G401 (cell line): ENCODE results near the gene RGS19. TPM values are rescaled to one million over a fixed set of nuclear protein-coding genes. Genes with fewer than 3 reads are reported as not detected.
A peak's percentile ranks its signal among the peaks of the same experiment; 100 is the strongest.
"Not testable (repeated sequence)": the region's sequence is repeated elsewhere in the genome, so short reads cannot be mapped to it uniquely, and the experiment has no call there.

Experiments
- DNase-seq: peaks from one replicate; pipeline ENCODE4 v3.0.0-alpha.2; 2015; ENCODE audit warnings: low spot score
- in situ Hi-C: cut with HindIII; loops from 2 replicates; pipeline ENCODE4 v1.10.0; 2016; ENCODE audit warnings: low sequenced_read_pairs, mixed read lengths
- total RNA-seq: library from RNA; depleted of rRNA; stranded (reverse); fragments of >200 nt; shearing (Covaris generic); gene quantifications from 2 replicates; pipeline ENCODE4 v1.2.3, GENCODE V29; 2014

RGS19 gene
- total RNA-seq, 1 experiment from 2014 or later, result 32.9 TPM

DNA sequence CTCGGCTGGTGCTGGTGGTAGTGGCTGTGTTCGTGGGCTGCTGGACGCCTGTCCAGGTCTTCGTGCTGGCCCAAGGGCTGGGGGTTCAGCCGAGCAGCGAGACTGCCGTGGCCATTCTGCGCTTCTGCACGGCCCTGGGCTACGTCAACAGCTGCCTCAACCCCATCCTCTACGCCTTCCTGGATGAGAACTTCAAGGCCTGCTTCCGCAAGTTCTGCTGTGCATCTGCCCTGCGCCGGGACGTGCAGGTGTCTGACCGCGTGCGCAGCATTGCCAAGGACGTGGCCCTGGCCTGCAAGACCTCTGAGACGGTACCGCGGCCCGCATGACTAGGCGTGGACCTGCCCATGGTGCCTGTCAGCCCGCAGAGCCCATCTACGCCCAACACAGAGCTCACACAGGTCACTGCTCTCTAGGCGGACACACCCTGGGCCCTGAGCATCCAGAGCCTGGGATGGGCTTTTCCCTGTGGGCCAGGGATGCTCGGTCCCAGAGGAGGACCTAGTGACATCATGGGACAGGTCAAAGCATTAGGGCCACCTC is 19.2 kb upstream of the RGS19 start:
- in situ Hi-C loops, result no loop called here
- DNase-seq, result no peak

DNA sequence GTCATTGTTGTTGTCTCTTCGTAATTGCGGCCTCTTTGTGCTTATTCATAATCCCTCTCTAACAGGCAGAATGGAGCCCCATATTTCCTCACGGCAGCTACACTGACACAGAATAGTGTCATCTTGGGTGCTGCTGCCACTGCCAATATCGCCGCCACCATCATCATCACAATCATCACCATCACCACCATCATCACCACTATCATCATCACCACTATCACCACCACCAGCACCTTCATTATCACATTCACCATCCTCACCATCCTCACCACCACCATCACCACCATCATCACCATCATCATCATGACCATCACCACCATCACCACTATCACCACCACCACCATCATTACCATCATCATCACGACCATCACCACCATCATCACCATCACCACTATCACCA is 17.2 kb upstream of the RGS19 start:
- in situ Hi-C loops, result no loop called here
- DNase-seq, result no peak

DNA sequence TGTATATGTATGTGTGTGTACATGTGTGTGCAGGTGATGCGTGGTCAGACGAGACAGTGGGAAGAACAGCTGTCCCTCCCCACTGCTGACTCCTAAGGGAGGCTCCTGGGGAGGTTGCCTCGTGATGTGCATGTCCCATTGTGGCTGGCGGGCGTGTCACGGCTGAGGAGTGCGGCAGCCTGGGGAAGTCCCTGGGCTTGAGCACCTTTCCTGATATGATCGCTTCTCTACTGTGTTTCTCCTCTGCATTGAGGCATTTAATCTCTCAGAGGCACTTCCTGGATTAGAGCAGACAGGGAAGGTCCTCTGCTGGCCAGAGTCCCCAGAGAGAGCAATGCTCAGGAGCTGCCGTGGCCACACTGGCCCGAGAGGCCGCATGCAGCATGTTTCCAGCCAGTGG is 16.6 kb upstream of the RGS19 start:
- in situ Hi-C loops, result no loop called here
- DNase-seq, result no peak

GRCh38 chr20:64095455-64095854 is 16.1 kb upstream of the RGS19 start:
- DNase-seq, result no peak

DNA sequence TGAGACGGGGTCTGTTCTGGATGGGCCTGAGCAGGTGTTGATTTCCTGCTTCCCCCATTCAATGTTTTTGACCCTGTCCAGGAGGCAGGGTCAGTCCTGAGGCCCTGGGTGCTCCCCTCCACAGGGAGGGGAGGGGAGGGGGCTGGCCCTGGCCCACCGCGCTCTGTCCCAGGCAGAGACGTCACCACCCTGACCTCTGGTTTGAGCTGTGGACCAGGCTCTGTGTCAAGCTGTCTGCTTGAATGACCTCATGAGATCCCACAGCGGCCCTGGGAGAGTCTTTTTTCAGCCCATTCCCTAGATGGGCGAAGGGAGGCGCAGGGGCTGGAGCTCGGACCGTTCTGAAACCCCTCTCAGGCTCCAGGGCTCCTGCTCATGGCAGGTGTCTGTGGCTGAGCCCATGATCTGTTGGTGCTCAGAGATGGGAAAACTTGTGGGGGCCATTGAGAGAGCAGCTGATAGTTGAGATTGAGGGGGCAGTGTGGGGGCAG is 13.7 kb upstream of the RGS19 start:
- in situ Hi-C loops, result no loop called here
- peak; percentile 35 for DNase-seq

More at GRCh38 chr20:64095455-64095854, 16.1 kb upstream of the RGS19 start:
- in situ Hi-C loops, result no loop called here

DNA sequence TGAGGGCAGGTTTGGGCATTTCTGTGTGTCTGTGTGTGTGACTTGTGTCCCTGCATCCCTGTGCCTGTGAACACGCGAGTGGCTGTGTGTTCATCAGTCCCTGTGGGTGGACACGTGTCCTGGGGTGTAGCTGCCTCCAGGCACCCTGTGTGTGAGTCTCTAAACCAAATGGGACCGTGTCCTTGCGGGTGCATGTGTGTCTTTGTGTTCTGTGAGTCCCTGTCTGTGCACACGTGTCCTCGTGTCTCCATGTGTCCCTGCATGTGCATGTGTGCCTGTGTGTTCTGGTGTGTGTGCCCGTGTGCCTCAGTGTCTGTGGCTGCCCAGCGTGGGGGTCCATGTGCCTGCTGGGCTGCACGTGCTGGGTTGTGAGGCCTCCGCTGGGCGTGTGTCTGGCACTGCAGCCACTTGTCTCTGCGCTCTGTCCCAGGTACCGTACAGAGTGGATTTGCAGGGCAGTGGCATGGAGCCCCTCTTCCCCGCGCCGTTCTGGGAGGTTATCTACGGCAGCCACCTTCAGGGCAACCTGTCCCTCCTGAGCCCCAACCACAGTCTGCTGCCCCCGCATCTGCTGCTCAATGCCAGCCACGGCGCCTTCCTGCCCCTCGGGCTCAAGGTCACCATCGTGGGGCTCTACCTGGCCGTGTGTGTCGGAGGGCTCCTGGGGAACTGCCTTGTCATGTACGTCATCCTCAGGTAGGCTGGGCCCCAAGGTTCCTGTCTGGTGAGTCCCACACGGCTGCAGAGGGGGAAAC is 13.1 kb upstream of the RGS19 start:
- in situ Hi-C loops, result no loop called here

DNA sequence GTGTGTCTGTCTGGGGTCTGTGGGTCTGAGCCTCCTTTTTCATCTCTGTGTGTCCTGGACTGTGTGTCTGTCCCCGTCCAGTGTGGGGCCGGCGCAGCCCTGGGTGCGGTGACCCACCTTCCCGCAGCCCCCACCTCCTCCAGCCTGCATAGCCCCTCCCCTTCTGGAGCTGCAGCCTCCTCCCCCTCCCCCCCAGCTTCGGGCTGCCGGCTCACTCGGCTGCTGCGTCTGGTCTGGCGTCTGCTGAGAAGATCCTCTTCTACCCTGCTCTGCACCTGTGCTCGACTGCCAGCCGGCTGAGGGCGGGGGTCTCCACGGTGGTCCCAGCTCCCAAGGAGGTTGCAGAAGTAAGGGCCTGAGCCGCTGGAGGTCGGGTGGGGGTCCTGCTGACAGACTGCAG is 12.5 kb upstream of the RGS19 start:
- DNase-seq, result peak; percentile 70
- in situ Hi-C loops, result no loop called here

More for the DNA sequence above, 13.1 kb upstream of the RGS19 start:
- DNase-seq, result no peak

DNA sequence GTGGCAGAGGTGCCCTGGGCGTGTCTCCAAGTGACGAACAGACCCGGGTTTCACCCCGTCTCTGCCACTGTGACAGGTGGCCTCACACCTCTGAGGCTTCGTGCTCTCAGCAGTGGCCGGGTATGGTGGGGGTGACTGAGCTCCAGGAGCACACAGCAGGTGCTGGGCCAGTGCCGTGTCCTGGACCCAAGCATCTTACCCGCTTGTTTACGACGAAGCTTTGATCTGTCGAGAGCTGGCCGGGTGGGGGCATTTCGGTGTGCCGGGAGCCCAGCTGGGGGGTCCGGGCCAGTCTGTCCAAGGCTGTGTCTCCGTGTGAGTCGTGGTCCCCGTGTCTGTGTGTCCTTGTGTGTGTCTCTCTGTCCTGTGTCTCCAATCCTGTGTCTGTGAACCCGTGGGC is 12.0 kb upstream of the RGS19 start:
- in situ Hi-C loops, result no loop called here
- no peak for DNase-seq

DNA sequence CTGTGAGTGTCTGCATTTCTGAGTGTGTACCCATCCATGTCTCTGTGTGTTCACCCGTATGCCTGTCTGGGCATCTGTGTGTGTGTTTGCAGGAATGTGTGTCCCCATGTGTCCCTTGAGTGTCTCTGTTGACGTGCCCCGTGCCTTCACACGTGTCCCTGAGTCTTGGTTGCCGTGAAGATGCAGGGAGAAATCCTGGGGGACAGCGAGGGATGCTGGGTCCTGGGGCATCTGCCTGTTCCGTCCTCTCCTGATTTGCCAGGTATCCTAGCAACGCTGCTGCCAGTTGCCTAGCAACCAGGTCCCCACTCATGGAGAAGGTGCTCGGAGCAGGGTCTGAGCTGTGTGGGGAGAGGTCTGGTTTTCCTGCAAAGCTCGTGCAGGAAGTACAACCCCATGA is 10.8 kb upstream of the RGS19 start:
- in situ Hi-C loops, result no loop called here
- peak; percentile 96 for DNase-seq

DNA sequence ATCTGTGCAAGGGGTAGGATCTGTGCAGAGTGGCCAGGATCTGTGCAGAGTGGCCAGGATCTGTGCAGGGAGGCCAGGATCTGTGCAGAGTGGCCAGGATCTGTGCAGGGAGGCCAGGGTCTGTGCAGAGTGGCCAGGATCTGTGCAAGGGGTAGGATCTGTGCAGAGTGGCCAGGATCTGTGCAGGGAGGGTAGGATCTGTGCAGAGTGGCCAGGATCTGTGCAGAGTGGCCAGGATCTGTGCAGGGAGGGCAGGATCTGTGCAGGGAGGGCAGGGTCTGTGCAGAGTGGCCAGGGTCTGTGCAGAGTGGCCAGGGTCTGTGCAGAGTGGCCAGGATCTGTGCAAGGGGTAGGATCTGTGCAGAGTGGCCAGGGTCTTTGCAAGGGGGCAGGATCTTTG is 9.3 kb upstream of the RGS19 start:
- in situ Hi-C loops, DNase-seq: not testable (repeated sequence)

DNA sequence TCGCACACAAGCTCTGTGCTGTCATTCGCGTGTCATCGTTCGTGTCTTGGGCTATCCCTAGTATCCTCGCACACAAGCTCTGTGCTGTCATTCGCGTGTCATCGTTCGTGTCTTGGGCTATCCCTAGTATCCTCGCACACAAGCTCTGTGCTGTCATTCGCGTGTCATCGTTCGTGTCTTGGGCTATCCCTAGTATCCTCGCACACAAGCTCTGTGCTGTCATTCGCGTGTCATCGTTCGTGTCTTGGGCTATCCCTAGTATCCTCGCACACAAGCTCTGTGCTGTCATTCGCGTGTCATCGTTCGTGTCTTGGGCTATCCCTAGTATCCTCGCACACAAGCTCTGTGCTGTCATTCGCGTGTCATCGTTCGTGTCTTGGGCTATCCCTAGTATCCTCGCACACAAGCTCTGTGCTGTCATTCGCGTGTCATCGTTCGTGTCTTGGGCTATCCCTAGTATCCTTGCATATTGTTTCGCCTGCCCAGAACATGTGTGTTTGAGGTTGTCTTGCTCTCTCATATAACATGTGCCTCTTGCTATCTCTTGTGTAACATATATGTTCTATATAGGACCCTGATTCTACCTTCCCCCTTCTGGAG is 8.0 kb upstream of the RGS19 start:
- in situ Hi-C loops, DNase-seq: not testable (repeated sequence)

- in situ Hi-C loops, result no loop called here
- no peak for DNase-seq
Measured at GRCh38 chr20:64086801-64087200, 7.5 kb upstream of the RGS19 start.

- in situ Hi-C loops, result no loop called here
- DNase-seq, result no peak
Measured at GRCh38 chr20:64084685-64085152, 5.4 kb upstream of the RGS19 start.

DNA sequence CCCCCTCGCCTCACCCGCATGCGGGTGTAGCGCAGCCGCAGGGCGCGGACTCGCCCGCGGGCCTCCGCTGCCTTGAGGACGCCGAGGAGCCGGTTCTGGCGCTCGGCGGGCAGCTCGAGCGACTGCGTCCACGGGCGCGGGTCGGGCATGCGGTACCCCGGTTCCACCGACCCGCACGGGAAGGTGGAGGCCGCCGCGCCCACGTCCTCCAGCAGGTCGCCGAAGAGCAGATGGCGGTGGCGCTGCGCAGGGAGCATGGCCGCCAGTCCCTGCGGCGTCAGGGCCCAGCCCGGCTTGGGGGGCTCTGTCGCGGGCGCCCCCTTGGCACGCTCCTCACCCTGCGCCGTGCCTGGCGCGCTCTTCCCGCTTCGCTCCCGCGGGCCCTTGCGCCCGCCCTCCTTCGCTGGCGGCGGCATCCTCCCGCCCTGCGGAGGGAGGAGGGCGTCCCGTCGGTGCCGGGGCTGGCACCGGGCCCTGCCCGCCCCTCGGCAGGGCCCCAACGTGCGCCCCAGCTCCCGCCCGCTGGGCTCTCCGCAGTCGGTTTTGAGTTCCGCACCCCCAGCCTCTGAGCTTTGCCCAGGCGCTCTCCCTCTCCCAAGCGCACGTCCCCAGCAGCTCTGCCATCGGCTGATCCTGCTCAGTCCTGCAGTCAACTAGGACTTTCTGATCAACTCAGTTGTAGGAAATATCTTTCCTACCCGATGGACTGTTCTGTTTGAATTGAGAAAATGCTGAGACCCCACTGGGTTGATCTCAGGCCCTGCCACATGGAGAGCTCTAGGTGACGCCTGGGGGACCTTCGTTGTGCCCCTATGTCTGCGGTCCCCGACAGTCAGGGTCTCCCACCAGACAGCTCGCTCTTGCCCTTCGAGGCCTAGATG is 4.7 kb upstream of the RGS19 start, which contains the start of gene LKAAEAR1:
Gene LKAAEAR1 (minus strand): TSS at position 595 of the 881 bp plus-strand sequence. CDS start 179 bp downstream, at position 416.
- in situ Hi-C loops, result no loop called here
- DNase-seq, result peak; percentile 40

DNA sequence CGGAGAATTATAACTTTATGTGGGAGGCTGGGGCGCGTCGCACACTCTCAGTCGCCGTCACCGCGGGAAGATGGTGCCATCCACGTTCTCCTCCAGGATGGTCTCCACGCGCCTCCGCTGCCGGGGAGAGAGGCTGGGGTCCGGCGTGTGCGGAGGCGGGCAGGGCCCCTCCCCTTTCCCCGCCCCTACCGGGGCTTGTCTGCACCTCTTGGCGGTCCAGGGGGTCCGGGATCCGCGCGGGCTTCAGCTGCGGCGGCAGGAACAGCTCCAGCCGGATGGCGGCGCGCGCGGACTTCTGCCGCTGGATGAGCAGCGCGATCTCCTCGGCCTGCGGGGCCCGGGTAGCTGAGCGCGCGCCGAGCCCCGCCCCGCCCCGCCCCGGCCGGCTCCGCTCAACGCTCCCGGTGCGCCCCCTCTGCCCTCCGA is 4.1 kb upstream of the RGS19 start:
- peak; percentile 80 for DNase-seq
- in situ Hi-C loops, result no loop called here

DNA sequence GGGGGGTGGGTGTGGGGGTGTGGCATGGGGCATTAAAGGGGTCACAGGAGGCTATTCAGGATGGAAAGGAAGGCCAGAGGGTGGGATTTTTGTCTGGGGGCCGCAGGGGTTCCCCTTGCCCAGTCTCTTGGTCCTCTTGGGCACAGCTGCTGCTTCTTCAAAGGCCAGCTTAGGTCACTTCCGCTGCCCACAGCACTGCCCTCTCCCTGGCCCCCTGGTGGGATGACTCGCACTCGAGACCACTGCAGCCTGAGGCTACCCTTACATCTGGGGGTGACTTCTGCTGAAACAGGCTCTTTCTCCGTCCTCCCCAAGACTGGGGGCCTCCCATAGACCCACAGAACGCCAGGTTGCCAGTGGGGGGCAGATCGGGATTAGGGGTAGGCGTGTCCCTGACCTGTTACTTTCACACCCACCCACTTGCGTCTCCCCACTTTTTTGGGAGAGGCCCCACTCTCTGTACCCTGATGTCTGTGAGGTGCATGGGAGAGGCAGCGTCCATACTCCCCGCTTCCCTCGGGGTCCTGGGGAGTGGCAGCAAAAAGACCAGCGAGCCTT is 3.6 kb upstream of the RGS19 start:
- DNase-seq, result no peak
- in situ Hi-C loops, result no loop called here

DNA sequence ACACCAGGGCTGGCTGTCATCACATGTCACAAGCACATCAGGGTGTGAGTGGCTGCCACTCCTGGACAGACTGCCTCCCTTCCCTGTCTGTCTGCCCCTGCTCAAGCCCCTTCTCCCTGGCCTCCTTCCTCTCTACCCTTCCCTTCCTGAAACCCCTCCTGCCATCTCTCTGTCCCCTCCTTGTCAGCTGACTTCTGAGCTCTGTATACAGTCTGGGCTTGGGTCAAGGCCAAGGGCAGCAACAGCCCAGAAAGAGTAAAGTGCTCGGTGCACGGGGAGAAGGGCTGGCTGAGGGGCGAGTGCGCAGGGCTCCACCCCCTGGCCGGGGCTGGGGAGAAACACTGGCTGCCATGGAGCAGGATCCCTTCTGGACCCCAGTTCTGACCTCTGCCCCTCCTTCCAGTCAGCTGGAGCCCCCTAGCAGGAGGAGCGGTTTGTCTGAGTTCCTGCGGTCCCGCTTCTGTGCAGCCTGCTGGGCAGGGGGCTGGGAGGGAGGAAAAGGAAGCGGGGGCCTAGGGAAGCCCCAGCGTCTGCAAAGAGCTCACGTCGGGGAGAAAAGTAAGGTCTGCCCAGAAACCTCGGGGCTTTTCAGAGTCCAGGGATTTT is 2.9 kb upstream of the RGS19 start:
- DNase-seq, result peak; percentile 33
- in situ Hi-C loops, result no loop called here

DNA sequence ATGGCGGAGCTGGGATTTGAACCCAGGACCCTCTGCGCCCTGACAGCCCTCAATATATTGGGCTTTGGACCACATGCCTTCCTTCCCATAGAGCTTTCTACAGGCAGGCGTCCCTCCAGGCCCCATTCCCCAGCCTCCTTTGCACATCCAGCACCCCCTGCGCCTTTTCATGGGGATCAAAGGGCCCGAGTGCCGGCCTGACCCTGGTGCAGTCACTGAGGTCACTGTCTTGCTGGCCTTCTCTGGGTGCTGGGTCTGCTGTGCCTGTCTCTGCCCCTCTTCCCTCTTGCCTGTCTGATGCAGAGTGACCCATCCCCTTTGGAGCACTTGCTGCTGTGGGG is 2.3 kb upstream of the RGS19 start:
- in situ Hi-C loops, result no loop called here
- no peak for DNase-seq
